ENCODE results near the gene MFF.
"Not testable (repeated sequence)": the region's sequence is repeated elsewhere in the genome, so short reads cannot be mapped to it uniquely, and the experiment has no call there.

The MFF gene

DNA sequence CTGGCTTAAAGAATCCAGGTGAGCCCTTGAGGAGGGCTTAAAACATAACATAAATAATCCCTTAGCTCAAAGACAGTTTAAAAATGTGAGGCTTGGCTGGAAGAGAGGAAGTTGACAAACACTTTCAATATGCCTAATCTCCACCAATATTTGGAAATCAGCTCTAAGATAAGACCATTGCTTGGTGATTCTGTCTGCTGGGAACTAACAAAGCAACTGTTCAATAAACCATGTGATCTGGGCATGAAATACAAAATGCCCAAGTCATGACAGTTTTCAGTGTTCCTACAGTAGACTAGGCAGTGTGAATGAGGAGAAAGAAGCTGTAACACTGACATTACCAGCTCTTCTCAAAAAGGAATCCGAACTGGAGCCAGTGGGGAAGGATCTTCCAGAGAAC, 10.7 kb downstream of the MFF start:
- no peak for DNase-seq (ENCODE audit: low spot score)

DNA sequence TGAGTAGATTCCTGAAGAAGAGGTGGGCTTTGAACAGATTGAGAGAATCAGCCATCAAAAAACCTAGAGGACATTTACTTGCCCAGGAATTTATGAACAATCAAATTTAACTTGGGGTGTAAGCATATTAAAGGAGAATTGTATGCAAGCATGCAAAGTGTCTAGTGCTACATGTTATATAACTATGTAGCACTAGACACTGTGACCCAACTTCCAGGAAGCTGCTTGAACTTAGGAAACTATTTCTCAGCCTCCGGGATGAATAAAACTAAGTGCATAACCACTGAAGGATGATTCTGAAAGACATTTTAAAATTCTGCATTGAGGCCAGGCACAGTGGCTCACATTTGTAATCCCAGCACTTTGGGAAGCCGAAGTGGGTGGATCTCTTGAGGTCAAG, 12.4 kb downstream of the MFF start:
- DNase-seq (ENCODE audit: low spot score): no peak

DNA sequence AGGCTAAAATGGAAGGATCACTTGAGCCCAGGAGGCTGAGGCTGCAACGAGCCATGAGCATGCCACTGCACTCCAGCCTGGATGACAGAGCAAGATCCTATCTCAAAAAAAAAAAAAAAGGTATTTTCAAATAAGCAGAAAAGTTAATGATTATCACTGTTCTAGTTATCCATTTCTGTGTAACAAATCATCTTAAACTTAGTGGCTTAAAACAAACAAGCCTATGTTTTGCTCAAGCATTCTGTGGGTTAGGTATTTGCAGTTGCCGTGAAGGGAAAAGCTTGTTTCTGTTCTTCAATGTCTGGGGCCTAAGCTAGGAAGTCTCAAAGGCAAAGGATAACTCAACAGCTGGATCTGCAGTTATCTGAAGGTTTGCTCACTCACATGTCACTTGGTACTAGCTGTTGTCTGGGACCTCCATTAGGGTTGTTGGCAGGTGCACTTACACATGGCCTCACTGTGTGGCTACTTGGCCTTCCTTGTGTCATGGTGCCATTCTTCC, 14.1 kb downstream of the MFF start:
- DNase-seq (ENCODE audit: low spot score): no peak

DNA sequence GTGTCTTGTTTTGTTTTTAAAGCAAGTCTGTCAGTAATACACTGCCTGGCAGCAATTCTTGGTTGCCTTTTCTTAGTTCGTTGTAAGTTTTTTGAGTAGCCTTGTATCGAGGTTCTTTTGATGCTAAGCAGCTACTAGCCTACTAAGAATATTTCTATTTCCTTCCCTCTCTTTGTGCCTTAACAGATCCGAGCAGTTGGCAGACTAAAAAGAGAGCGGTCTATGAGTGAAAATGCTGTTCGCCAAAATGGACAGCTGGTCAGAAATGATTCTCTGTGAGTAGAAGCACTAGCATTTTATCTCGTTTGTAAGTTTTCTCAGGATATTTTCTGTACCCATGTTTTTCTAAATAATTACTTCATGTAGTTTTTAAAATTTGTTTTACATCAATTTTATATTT, 15.1 kb downstream of the MFF start:
- DNase-seq (ENCODE audit: low spot score): no peak

DNA sequence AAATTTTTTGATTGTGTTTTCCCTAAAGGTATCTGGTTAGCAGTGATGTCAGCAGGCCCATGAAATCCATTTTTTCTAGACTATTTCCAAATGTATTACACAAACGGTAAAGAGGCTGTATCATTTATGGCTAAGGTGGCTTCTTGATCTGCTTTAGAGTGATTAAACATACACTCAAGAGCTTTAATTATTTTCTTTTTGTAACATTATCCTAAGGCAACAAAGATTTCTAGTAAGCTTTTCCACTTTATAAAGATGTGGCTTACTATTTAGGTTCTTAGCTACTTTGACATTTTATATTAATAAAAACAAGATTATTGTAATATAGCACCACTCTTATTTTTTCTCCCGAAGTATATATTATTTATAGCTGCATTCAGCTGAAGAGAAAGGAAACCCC, 16.5 kb downstream of the MFF start:
- DNase-seq (ENCODE audit: low spot score): no peak

DNA sequence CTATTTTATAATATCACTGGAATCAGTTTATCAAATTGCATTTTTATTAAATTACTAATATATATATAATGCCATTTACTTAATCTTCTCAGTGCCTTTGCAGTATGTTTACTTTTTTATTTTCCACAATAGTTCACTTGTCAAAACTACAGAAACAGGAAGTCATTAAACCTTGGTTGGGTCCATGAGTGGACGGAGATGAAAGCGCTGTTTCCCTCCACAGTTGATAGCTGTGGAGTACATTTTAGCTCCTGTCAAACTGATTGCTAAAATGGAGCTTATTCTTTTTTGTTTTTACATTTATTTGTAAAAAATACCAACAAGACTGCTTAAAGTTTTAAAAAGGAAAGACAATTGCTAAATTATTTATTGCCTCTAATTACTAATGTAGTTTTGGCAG, 19.2 kb downstream of the MFF start:
- no peak for DNase-seq (ENCODE audit: low spot score)

DNA sequence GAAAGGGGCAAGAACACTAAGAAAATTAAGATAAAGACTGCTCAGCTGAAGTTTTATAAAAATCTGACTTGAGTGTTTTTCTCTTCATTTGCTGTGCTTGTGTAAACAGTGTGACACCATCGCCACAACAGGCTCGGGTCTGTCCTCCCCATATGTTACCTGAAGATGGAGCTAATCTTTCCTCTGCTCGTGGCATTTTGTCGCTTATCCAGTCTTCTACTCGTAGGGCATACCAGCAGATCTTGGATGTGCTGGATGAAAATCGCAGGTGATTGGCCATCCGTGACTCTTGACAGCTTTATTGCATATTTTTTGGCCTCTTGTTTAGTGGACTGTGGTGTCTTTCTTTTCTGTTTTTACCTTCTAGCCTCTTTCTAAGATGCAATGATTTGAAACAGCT, 22.1 kb downstream of the MFF start:
- DNase-seq (ENCODE audit: low spot score): no peak

DNA sequence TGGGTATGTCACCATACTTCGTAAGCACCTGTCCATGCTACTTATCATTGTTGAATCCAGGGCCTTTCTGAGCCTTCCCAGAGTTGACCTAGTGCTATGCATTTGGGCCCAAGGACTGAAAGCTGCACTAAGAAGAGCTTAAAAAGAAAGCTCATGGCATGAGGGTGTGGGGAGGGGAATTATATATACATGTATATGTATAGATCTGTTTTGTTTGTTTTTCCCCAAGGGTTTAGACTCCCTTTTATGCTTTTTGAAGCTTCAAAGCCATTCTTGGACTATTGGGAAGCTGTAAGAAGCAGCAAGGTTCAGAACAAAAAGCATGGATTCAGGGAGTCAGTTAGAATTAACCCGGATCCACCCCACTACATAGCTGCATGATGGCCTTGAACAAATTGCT, 23.3 kb downstream of the MFF start:
- DNase-seq (ENCODE audit: low spot score): no peak

DNA sequence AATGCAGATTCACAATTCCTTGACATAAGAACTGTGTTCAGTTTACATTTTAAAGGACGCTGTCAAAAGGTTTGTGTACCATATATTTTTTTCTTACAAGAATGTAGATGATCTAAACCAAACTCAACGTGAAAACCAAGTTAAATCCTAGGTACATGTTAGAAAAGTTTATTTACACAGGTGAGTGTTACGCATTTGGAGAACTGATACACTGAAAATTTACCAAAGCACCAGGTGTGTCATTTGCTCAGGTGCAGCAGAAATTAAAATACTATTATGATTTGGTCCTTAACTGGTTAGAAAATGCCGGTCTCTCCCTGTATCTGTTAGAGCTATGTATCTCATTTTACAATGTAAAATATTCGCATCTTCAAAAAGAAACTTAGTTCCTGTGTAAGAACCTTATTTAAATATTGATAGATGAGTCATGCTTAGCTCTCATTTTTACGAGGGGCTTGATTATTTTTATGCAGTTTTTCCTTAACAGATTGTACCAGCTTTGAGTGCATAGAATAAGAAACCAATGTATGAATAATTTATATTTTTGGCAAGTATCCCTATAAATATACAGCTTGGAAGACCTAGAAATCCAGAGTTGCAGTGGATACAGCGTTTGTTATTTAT, 25.1 kb downstream of the MFF start:
- no peak for DNase-seq (ENCODE audit: low spot score)

DNA sequence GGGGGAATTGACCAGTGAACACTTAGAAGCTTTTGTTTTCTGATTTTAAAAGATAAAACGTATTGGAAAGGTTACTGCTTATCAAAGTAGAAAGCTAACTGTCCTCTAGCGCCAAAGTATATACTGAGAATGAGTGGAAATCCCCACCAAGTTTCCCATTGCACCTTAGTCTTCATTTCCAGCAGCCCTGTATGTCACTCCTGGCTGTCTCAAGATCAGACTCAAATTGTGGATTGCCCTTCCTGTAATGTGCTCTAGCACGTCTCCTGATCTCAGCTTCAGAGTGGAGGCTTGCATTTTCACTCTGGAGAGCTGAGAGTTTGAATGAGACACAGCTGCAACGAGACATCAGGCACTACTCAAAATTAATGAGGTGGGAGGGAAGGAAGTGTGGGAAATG, 26.6 kb downstream of the MFF start:
- no peak for DNase-seq (ENCODE audit: low spot score)

DNA sequence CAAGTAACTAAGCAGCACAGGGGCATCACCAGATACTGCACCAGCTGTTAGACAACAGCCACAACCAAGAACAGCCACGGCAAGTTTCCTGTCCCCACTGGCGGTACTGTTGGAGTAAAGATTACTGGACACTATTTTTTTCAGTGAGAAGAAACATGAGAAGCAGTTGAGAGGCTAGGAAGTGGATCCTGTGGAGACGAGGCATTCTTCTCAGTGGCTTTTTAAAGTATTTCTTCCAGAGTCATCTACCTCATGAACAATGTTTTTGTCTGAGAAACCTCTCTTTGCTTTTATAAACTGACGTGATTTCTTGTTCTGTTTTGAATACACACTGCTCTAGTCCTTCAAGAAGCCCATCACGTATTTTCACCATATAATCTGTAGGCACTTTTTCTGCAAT, 35.3 kb downstream of the MFF start:
- no peak for DNase-seq (ENCODE audit: low spot score)

DNA sequence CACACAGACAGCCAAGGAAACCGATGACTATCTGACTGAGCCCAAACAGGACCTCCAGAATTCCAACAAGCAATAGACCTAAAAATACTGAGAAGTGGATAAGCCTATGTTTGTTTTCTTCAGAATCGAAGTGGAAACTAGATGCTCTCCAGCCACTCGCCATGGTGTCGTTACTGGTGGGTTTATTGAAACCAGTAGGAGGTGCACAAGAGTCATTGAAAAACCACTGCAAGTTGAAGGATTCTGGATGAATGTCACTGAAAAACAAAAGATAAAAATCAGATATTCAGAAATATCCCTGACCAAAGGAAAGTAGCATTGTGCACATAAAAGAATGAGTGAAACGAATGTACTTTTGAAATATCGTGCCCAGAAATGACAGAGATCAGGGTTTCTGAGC, 38.7 kb downstream of the MFF start:
- DNase-seq (ENCODE audit: low spot score): no peak

DNA sequence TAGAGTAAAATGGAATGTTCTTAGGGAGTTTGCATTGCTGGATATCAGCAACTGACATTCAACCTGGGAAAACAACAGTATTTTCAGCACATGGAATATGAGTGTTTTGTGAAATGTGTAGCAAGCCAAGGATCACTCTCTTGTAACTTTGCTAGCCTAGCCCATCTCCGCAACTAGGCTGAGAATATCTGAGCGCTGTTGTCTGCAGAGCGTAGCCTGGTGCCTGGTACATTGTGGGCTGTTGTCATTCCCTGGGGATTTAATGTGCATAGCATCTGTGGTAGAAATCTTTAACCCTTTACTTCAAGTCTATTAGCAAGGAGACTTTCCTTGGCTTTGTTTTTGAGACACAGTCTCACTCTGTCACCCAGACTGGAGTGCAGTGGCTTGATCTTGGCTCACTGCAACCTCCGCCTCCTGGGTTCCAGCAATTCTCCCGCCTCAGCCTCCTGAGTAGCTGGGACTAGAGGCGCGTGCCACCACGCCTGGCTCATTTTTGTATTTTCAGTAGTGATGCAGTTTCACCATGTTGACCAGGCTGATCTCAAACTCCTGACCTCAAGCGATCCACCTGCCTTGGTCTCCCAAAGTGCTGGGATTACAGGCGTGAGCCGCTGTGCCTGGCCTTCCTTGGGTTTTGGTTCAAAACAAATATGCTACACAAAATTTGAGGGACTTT, 39.7 kb downstream of the MFF start:
- not testable (repeated sequence) for DNase-seq (ENCODE audit: low spot score)

DNA sequence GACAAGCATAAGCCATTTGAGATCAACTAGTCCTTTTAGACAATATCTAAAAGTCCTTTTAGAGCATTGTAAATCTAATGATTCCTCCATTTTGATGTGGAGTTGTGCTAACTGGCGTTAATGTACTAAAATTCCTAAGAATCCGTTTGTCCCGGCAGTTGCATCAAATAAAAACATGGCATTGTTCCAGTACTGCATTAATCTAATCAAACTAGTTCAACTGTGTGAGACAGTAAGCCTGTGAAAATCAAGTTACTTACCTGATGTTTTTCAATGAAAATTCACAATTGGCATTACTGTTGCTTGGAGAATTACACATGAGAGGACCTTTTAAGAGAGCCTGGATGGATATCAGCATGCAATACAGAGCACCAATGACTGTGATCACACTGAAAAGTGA, 40.8 kb downstream of the MFF start:
- no peak for DNase-seq (ENCODE audit: low spot score)

DNA sequence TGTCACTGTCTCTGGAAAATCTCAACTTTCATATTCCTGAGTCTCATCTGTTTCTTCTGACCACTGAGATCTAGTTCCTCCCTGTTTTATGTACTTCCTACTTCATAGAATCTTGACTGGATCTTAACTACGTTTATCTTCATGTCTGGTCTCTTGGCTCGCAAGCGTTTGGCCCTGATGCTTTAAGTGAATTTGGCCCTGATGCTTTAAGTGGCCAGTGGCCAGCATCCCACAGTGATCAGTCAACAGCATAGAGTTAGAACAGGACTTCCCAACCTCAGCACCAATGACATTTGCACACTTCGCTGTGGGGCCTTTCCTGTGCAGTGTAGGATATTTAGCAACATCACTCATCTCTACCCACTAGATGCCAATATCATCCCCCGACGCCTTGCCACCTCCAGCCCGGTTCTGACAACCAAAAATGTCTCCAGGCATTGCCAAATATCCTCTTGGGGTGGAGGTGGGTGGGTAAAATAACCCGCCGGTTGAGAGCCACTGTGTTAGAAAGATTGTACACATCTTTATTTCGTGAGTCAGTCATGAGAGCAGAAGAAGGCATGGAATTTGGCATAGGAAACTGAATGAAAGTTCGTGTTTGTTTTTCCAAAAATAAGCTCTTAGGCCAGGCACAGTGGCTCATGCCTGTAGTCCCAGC, 41.8 kb downstream of the MFF start:
- DNase-seq (ENCODE audit: low spot score): no peak

DNA sequence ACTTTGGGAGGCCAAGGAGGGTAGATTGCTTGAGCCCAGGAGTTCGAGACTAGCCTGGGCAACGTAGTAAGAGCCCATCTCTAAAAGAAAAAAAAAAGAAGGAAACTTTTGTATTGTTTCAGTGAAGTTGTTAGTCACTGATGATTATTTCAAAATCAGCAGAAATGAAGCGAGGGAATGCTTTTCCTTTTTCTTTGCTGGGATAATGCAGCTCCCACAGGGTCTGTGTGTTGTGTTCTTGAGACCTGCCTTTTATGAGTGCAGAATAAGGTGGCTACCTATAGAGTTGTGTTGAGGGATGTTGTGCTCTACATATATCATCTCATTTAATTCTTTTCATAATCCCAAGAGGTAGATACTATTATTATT, 42.4 kb downstream of the MFF start:
- no peak for DNase-seq (ENCODE audit: low spot score)

DNA sequence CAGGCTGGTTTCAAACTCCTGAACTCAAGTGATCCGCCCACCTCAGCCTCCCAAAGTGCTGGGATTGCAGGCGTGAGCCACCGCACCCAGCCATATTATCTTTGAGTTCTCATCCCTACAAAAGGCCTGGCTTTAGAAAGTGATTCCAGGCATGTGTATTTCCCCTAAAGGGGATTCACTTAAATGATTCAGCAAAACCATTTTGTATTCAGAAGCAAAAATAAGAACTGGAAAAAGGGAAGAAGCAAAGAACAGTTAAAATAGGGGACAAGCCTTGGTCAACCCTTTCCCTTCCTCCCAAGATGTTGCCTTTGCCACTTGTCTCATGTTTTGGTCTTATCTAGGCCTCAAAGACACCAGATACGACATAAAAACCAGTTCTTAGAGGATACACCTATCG, 43.5 kb downstream of the MFF start:
- DNase-seq (ENCODE audit: low spot score): no peak

DNA sequence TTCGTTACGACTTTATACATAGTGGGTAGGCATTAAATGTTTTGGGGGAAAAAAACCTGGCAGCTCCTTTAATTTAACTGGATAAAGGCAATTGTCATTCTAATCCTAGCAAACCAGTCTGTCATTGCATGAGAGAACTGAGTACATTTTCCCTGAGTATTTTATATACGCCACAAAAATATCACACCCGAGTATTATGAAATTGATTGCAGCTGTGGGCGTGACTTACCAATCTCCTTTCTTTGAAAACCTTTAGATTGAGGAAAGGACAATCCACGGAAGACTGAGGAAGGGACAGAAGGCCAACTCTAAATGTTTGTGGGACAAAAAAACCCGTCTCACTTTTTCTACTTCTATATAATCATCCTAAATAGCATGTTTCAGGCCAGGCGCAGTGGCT, 45.0 kb downstream of the MFF start:
- DNase-seq (ENCODE audit: low spot score): no peak

DNA sequence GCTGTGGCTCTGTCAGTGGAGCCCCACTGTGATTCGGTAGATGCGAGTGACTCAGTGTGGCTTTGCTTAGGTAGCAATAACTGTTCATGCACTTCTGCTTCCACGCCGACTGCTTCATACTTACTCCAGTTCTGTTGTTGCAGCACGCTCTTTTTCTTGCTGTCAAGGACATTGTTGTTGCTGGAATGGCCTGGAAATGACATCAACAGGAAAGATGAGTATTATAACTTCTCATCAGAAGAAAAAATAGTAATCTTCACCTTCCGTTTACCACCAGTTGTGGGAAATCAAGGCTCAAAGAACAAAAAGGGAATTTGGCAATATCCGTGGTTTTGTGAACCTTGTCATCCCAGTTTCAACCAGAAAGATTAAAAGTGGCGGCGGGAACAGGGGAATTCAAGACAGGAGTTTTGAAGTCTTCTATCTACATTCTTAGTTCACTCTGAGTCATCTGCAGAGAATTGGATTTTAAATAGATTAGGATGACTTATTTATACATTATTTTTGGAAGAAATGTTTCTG, 45.8 kb downstream of the MFF start:
- no peak for DNase-seq (ENCODE audit: low spot score)

DNA sequence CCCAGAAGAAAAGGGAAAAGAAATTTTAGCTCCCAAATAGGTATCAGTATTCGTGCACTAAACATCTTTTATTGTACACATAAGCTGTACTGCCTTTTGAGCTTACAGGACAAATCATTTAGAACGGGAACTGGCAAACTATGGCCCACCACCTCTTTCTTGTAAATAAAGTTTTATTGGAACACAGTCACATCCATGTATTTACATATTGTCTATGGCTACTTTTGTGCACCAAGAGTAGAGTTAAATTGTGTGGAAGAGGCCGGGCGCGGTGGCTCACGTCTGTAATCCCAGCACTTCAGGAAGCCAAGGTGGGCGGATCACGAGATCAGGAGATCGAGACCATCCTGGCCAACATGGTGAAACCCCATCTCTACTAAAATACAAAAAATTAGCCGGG, 48.3 kb downstream of the MFF start:
- DNase-seq (ENCODE audit: low spot score): no peak

DNA sequence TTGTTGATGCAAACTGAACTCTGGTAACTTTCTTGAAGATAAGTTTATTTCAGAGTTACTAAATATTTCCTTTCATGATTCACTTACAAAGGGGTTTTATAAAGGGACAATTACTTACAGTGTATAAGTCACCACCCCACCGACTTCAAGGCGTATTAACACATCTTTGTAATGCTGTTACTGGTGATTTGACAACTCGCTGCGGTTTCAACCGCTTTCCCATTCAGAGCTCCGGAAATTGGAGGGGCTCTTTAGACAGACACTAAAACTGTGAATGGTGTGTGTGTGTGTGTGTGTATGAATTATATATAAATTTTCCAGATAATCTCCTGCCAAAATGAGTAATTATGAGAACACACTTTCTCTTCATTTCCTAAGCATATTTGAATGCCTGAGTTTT, 49.1 kb downstream of the MFF start:
- DNase-seq (ENCODE audit: low spot score): no peak

DNA sequence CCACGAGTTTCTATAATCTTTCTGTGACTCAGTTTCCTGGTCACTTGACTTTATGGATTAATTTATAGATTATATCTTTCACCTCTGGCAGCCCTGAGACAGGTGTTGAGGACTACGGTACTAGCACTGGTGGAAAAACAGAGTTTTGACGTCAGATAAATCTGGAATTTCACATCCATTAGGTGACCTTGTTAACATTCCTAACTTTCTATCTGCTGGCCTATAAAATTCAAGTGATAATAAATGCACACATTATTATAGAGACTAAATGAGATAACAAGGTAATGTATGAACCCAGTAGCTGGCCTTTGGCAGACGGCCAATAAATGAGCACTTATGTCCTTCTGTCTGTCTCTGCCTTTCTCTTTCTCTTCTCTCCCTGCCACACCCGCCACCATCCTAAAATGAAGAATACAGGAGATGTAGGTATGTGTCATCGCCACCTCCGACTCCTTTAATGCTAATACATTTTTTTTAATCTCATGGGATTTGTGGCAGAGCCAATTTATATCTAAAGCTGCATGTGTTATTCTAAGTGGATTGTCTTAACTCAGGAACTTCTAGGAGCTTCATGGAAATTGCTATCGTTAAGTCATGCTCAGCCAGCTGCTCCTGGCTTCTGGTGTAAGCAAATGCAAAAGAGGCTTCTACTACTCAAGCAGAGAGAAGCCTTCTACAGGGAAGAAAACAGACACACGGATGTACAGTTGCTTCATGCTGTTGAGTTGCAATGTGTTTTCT, 51.8 kb downstream of the MFF start:
- DNase-seq (ENCODE audit: low spot score): no peak

All from RKO (cell line).